K562 (cell line): Measurements from ENCODE around the gene TPI1. TPM values are rescaled to one million over a fixed set of nuclear protein-coding genes. Genes with fewer than 3 reads are reported as not detected.

Source experiments
- ATAC-seq: fragments of 200-7000 bp; cut with Tn5 transposase; 3 replicates; pipeline ENCODE4 v1.9.1; 2020; ENCODE audit warnings: moderate library complexity
- BruUV-seq: library from RNA; stranded (reverse); fragments of 400-500 nt; replicated peaks from 2 replicates; lab custom pipeline; 2021; lab: Mats Ljungman, UMichigan
- CTCF ChIA-PET: fragments of 300-600 bp; formaldehyde crosslinking; extraction: SDS; loops from one replicate; lab custom pipeline; 2021; ENCODE audit warnings: low intra/inter-chr PET ratio; lab: Yijun Ruan, JAX
- POLR2A ChIA-PET: fragments of 300-600, 350-650 bp; sonication (Branson Sonifier 250); formaldehyde crosslinking; extraction: SDS; loops from one replicate; lab custom pipeline; 2021; ENCODE audit warnings: antibody characterized with exemption, inconsistent platforms; lab: Yijun Ruan, JAX
- DNase-seq, 4 experiments: peaks; one replicate each; pipeline versions ENCODE4 v3.0.0 to v3.0.0-alpha.2; 2011 to 2018; ENCODE audit warnings: low spot score in 3 of 4, mixed read lengths in 3 of 4; ENCODE audit errors: extremely low read depth in 1 of 4
- FAIRE-seq: peaks from 2 replicates; lab custom pipeline; 2011; peaks lifted over from hg19 to GRCh38; lab: Jason Lieb, UNC
- H2AFZ ChIP-seq: 2 replicates; pipeline ENCODE4 v1.6.0; 2011; ENCODE audit warnings: low read depth, low read length, control low read depth, inconsistent platforms
- H3K27ac ChIP-seq: fragments of 200-600 bp; 3 replicates; pipeline ENCODE4 v1.8.0; 2011; ENCODE audit warnings: low read depth, mild to moderate bottlenecking, control low read depth, inconsistent platforms, low read length, moderate library complexity, mixed read lengths; ENCODE audit errors: extremely low read depth
- H3K27me3 ChIP-seq, 2 experiments: fragments of 300-600 bp in 1 of 2; 2 replicates in 1 of 2; 3 replicates in 1 of 2; pipeline versions ENCODE4 v1.6.0 to v1.8.0; 2011; ENCODE audit warnings: inconsistent platforms in 2 of 2, low read length in 2 of 2, mild to moderate bottlenecking in 1 of 2, mixed read lengths in 1 of 2, moderate library complexity in 1 of 2; ENCODE audit not compliant: control insufficient read depth in 2 of 2, insufficient read depth in 2 of 2
- H3K36me3 ChIP-seq: fragments of 300-600 bp; 3 replicates; pipeline ENCODE4 v1.8.0; 2011; ENCODE audit warnings: mild to moderate bottlenecking, low read length, inconsistent platforms; ENCODE audit not compliant: control insufficient read depth, insufficient read depth
- H3K4me1 ChIP-seq, 2 experiments: fragments of 200-600 bp in 1 of 2; replicated peaks in 1 of 2; 2 replicates in 1 of 2; 3 replicates in 1 of 2; pipeline versions ENCODE4 v1.5.1 to v1.8.0; 2011; ENCODE audit warnings: inconsistent platforms in 2 of 2, low read length in 2 of 2, mild to moderate bottlenecking in 1 of 2, mixed read lengths in 1 of 2, moderate library complexity in 1 of 2; ENCODE audit not compliant: control insufficient read depth in 2 of 2, insufficient read depth in 2 of 2
- H3K4me2 ChIP-seq: 2 replicates; pipeline ENCODE4 v1.6.1; 2011; ENCODE audit warnings: low read length, control low read depth, inconsistent platforms, mixed read lengths; ENCODE audit not compliant: insufficient read depth
- H3K4me3 ChIP-seq: fragments of 200-600 bp; sonication (generic), shearing (Covaris generic); 2 replicates; pipeline ENCODE4 v1.5.1; 2016; ENCODE audit warnings: control low read depth, inconsistent platforms
- H3K79me2 ChIP-seq: fragments of 200-600 bp; 3 replicates; pipeline ENCODE4 v1.8.0; 2011; ENCODE audit warnings: low read length, inconsistent platforms; ENCODE audit not compliant: control insufficient read depth, insufficient read depth
- H3K9ac ChIP-seq, 2 experiments: 2 replicates each; pipeline versions ENCODE4 v1.6.0 to v1.6.1; 2011; ENCODE audit warnings: low read depth in 2 of 2, low read length in 2 of 2, control low read depth in 1 of 2, inconsistent platforms in 1 of 2, mild to moderate bottlenecking in 1 of 2, mixed read lengths in 1 of 2; ENCODE audit not compliant: insufficient read depth in 1 of 2
- H3K9me1 ChIP-seq: one replicate; pipeline ENCODE4 v1.6.0; 2011; ENCODE audit warnings: inconsistent platforms, mild to moderate bottlenecking, low read length, moderate library complexity; ENCODE audit not compliant: control insufficient read depth, insufficient read depth
- H3K9me3 ChIP-seq: replicated peaks from 2 replicates; pipeline ENCODE4 v1.5.1; 2011; ENCODE audit warnings: low read depth, low read length, inconsistent platforms; ENCODE audit not compliant: control insufficient read depth, insufficient read depth
- H4K20me1 ChIP-seq: replicated peaks from 2 replicates; pipeline ENCODE4 v1.6.1; 2011; ENCODE audit warnings: low read length, inconsistent platforms, mixed read lengths; ENCODE audit not compliant: control insufficient read depth, insufficient read depth
- ADNP ChIP-seq: fragments of 200-800 bp; sonication (Bioruptor generic); IDR thresholded peaks from 2 replicates; pipeline ENCODE4 v1.6.1; 2016; ENCODE audit warnings: missing genetic modification characterization, missing compliant biosample characterization
- ARNT ChIP-seq, 2 experiments: fragments of 450-650 bp; IDR thresholded peaks; 2 replicates each; pipeline ENCODE4 v1.6.1; 2016; ENCODE audit warnings: mild to moderate bottlenecking in 1 of 2
- CHD2 ChIP-seq: IDR thresholded peaks from 2 replicates; pipeline ENCODE4 v1.6.1; 2011; ENCODE audit warnings: low read depth, low read length
- EGR1 ChIP-seq: fragments of 450-650 bp; conservative IDR thresholded peaks from 2 replicates; pipeline ENCODE4 v1.6.1; 2017; ENCODE audit warnings: mild to moderate bottlenecking
- FOS ChIP-seq: IDR thresholded peaks from 3 replicates; pipeline ENCODE4 v1.6.1; 2011; ENCODE audit not compliant: insufficient read length; ENCODE audit errors: extremely low read depth
- LEF1 ChIP-seq: fragments of 450-650 bp; IDR thresholded peaks from 2 replicates; pipeline ENCODE4 v1.6.1; 2016; ENCODE audit warnings: mild to moderate bottlenecking
- MCM5 ChIP-seq: fragments of 450-650 bp; IDR thresholded peaks from 2 replicates; pipeline ENCODE4 v1.6.1; 2016; ENCODE audit warnings: low read depth
- MEF2D ChIP-seq: conservative IDR thresholded peaks from 2 replicates; pipeline ENCODE4 v1.6.1; 2016; ENCODE audit warnings: low read depth, missing genetic modification characterization, missing compliant biosample characterization
- MITF ChIP-seq: IDR thresholded peaks from 2 replicates; pipeline ENCODE4 v1.6.1; 2014; ENCODE audit warnings: antibody characterized with exemption
- NFXL1 ChIP-seq: fragments of 450-650 bp; formaldehyde crosslinking; IDR thresholded peaks from 2 replicates; pipeline ENCODE4 v1.4.0; 2021; ENCODE audit warnings: mild to moderate bottlenecking
- NR2C1 ChIP-seq, 2 experiments: fragments of 450-650 bp; IDR thresholded peaks; 2 replicates each; pipeline ENCODE4 v1.6.1; 2017; ENCODE audit warnings: mild to moderate bottlenecking in 2 of 2, antibody characterized with exemption in 1 of 2, inconsistent platforms in 1 of 2, missing compliant biosample characterization in 1 of 2, missing genetic modification characterization in 1 of 2
- TCF15 ChIP-seq: fragments of 250-450 bp; sonication (Bioruptor Pico); IDR thresholded peaks from 2 replicates; pipeline ENCODE4 v1.8.0; 2022; ENCODE audit warnings: moderate library complexity, mild to moderate bottlenecking, inconsistent platforms
- TCF7 ChIP-seq: sonication (generic); IDR thresholded peaks from 2 replicates; pipeline ENCODE4 v1.6.1; 2016; ENCODE audit warnings: antibody characterized with exemption, borderline replicate concordance
- ZNF239 ChIP-seq: fragments of 250-450 bp; sonication (Bioruptor Pico); IDR thresholded peaks from 2 replicates; pipeline ENCODE4 v1.4.0; 2020; ENCODE audit warnings: mild to moderate bottlenecking
- ZNF431 ChIP-seq: sonication (generic); formaldehyde crosslinking; IDR thresholded peaks from 2 replicates; pipeline ENCODE4 v1.8.0; 2022; ENCODE audit warnings: mild to moderate bottlenecking, missing genetic modification reagents
- ZNF551 ChIP-seq: fragments of 250-450 bp; sonication (Bioruptor Pico); IDR thresholded peaks from 2 replicates; pipeline ENCODE4 v1.5.0; 2021; ENCODE audit warnings: mild to moderate bottlenecking, moderate library complexity
- WGBS: fragments of 100-300 bp; shearing (Covaris generic); methylation state at CpG from one replicate; pipeline ENCODE4 v1.1.6; 2016; ENCODE audit warnings: low coverage, mixed read lengths; ENCODE audit not compliant: insufficient coverage; ENCODE audit errors: missing lambda C conversion rate; 5-methylcytosine and 5-hydroxymethylcytosine counted together
- in situ Hi-C: fragments of 300-500 bp; cut with MboI; formaldehyde crosslinking; loops from 4 replicates; pipeline ENCODE4 v1.15.0; 2018; ENCODE audit warnings: inconsistent platforms, mixed read lengths
- intact Hi-C: fragments of 100-400 bp; cut with micrococcal nuclease; formaldehyde crosslinking; loops from 2 replicates; pipeline ENCODE4 v1.14.2; 2022
- polyA plus RNA-seq, 8 experiments: library from polyadenylated mRNA; depleted of rRNA in 4 of 8; stranded (reverse) in 5 of 8; unstranded in 3 of 8; fragments of >200 nt; fragmentation: Nextera tagmentation in 2 of 8; fragmentation: Illumina TruSeq in 1 of 8; extraction: Ambion mirVana in 2 of 8; extraction: Trizol in 1 of 8; gene quantifications; 2 replicates each; pipeline versions ENCODE4 v1.2.1 to v1.2.3, GENCODE V29; 2011 to 2014; ENCODE audit warnings: inconsistent platforms in 1 of 8, missing spikeins in 1 of 8
- total RNA-seq, 7 experiments: library from RNA; depleted of rRNA in 6 of 7; stranded (reverse); fragments of >200 nt in 6 of 7; fragmentation: Illumina TruSeq in 2 of 7; extraction: Trizol in 2 of 7; gene quantifications; 2 replicates each; pipeline versions ENCODE4 v1.2.1 to v1.2.3, GENCODE V29; 2011 to 2021; ENCODE audit warnings: low replicate concordance in 1 of 7
- TF ChIP-seq, protein P1 (sequence below), 2 experiments: fragments of 200-800 bp in 1 of 2; sonication (Bioruptor generic) in 1 of 2; sonication (generic) in 1 of 2; formaldehyde crosslinking in 1 of 2; IDR thresholded peaks in 1 of 2; conservative IDR thresholded peaks in 1 of 2; 2 replicates each; pipeline versions ENCODE4 v1.5.0 to v1.6.1; 2016 to 2020; ENCODE audit warnings: missing compliant biosample characterization in 1 of 2, missing genetic modification characterization in 1 of 2, missing genetic modification reagents in 1 of 2

Gene TPI1
- total and polyA plus RNA-seq, 9 of the 15 experiments (the other 6 are each of a cell fraction or from before 2014, with no cell fraction given), result 662 to 4,971 (median 892) TPM

- WGBS, result 0% methylated on average over 43 of the region's 65 CpGs
- Histone ChIP-seq H3K4me3 (peak within 1 kb of the TSS; percentile 79), H3K36me3 (peaks cover 67% of the 10 kb centered on the region; the same call in 2 of the 3 replicates), H3K9me3 (no peaks in the 10 kb centered on the region), H3K4me1 (peaks cover 12 to 18% of the 10 kb centered on the region in 2 experiments; a peak in 4 of 5 replicates), H2AFZ (peak within 1 kb of the TSS; percentile 87), H4K20me1 (no peaks in the 10 kb centered on the region; the same call in 1 of the 2 replicates), H3K9me1 (peaks cover 3% of the 10 kb centered on the region), H3K27me3 (no peaks in the 10 kb centered on the region), H3K27ac (peak within 1 kb of the TSS; percentile 87), H3K4me2 (peak within 1 kb of the TSS; percentile 91), H3K79me2 (peaks cover 53% of the 10 kb centered on the region), H3K9ac (peak within 1 kb of the TSS; percentile 89 to 96)
- BruUV-seq, result TSS peak; percentile 81
- FAIRE-seq (no peak), DNase-seq (peak; percentile 87 to 98 (median 90)), ATAC-seq (peak; percentile 87)
- ChIA-PET CTCF (no interaction called here), POLR2A (interaction anchor here (0.6 to 7.4 kb wide), 14 partner anchors 8 to 318 kb away, joined by 3 to 174 read pairs (median 5); partner anchors contain the start of genes C12orf57, COPS7A, GAPDH and GNB3)
- in situ Hi-C loops (no loop called here), intact Hi-C loops (no loop called here)
- TF ChIP-seq NFXL1 (CRISPR knock-in tag) (0 out of 2 replicates have a peak, but pooled peaks have one; percentile 49), MCM5 (no peak), ARNT (IDR thresholded peaks at IDR 0.05) (no peak), CHD2 (peak; percentile 77), ADNP (no peak), TCF15 (CRISPR knock-in tag) (peak; percentile 82; the same call in 1 of the 2 replicates), ZNF239 (CRISPR knock-in tag) (peak; percentile 84), ZNF431 (CRISPR knock-in tag) (no peak), EGR1 (no peak), ZNF551 (CRISPR knock-in tag) (no peak), FOS (peak; percentile 89), TCF7 (no peak), LEF1 (no peak), NR2C1 (IDR thresholded peaks at IDR 0.05) (peak; percentile 96), NR2C1 (tag; IDR thresholded peaks at IDR 0.05) (peak; percentile 98), MITF (0 out of 2 replicates have a peak, but pooled peaks have one; percentile 29), MEF2D (tag) (peak; percentile 85)
- TF ChIP-seq, protein P1, sequence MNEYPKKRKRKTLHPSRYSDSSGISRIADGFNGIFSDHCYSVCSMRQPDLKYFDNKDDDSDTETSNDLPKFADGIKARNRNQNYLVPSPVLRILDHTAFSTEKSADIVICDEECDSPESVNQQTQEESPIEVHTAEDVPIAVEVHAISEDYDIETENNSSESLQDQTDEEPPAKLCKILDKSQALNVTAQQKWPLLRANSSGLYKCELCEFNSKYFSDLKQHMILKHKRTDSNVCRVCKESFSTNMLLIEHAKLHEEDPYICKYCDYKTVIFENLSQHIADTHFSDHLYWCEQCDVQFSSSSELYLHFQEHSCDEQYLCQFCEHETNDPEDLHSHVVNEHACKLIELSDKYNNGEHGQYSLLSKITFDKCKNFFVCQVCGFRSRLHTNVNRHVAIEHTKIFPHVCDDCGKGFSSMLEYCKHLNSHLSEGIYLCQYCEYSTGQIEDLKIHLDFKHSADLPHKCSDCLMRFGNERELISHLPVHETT (CRISPR knock-in tag; conservative IDR thresholded peaks at IDR 0.05 in 1 of 2, IDR thresholded peaks at IDR 0.05 in 1 of 2), result peak in 1 of 2 experiments; percentile 92; a peak in 2 of 4 replicates
Measured at GRCh38 chr12:6851921-6852650, 15.2 kb upstream of the TPI1 start, which contains the start of gene USP5. USP5 (plus strand) TSS chr12:6852150; CDS start chr12:6852180, 30 bp downstream.
